Lower lobe of right lung (tissue), 2 donors: ENCODE data around the gene FADS2. TPM values are rescaled to one million over a fixed set of nuclear protein-coding genes. Genes with fewer than 3 reads are reported as not detected.
A peak's percentile ranks its signal among the peaks of the same experiment; 100 is the strongest.

Experiments used
- ATAC-seq, 2 donors: fragments of 200-7000 bp; cut with Tn5 transposase; one replicate each; pipeline ENCODE4 v1.9.1; 2020 to 2022; ENCODE audit warnings: mild to moderate bottlenecking in 2 of 2, moderate library complexity in 2 of 2
- DNase-seq: peaks from one replicate; pipeline ENCODE4 v3.0.0-alpha.2; 2020
- H3K27ac ChIP-seq: fragments of 200-600 bp; one replicate; pipeline ENCODE4 v1.8.0; 2022
- H3K27me3 ChIP-seq: fragments of 200-600 bp; one replicate; pipeline ENCODE4 v1.8.0; 2022; ENCODE audit warnings: low read depth
- H3K36me3 ChIP-seq: fragments of 200-600 bp; one replicate; pipeline ENCODE4 v1.8.0; 2022; ENCODE audit warnings: mild to moderate bottlenecking
- H3K4me1 ChIP-seq: fragments of 200-600 bp; one replicate; pipeline ENCODE4 v1.8.0; 2022
- H3K4me3 ChIP-seq: fragments of 200-600 bp; one replicate; pipeline ENCODE4 v1.8.0; 2022; ENCODE audit warnings: mild to moderate bottlenecking
- H3K9me3 ChIP-seq: fragments of 200-600 bp; one replicate; pipeline ENCODE4 v1.8.0; 2022
- CTCF ChIP-seq: fragments of 200-600 bp; IDR thresholded peaks from one replicate; pipeline ENCODE4 v1.8.0; 2022; ENCODE audit warnings: antibody characterized with exemption, mild to moderate bottlenecking
- intact Hi-C: fragments of 100-400 bp; cut with DNase I; formaldehyde crosslinking; loops from one replicate; pipeline ENCODE4 v1.11.0; 2022
- total RNA-seq: library from RNA; stranded (reverse); fragmentation: NEBNext Ultra II Directional; extraction: Animal tissue kit (Norgen Biotek cat#: 25700); gene quantifications from one replicate; pipeline ENCODE4 v1.2.1, GENCODE V29; 2021
- donor health status: DM: no; HTN: yes; CAD: no; lungs with severe emphysema.

Gene FADS2
- total RNA-seq, 1 donor from 2014 or later: 82.0 TPM

GRCh38 chr11:61855939-61856680 is 28.0 kb downstream of the FADS2 start:
- no peak for TF ChIP-seq CTCF
- DNase-seq: no peak
- Histone ChIP-seq H3K27ac (no peak overlapping the region), H3K4me3 (no peak overlapping the region), H3K27me3 (no peaks in the 10 kb centered on the region), H3K4me1 (no peaks in the 10 kb centered on the region), H3K36me3 (peaks cover 47% of the 10 kb centered on the region), H3K9me3 (no peaks in the 10 kb centered on the region)
- ATAC-seq: no peak
- intact Hi-C loops: no loop called here

DNA sequence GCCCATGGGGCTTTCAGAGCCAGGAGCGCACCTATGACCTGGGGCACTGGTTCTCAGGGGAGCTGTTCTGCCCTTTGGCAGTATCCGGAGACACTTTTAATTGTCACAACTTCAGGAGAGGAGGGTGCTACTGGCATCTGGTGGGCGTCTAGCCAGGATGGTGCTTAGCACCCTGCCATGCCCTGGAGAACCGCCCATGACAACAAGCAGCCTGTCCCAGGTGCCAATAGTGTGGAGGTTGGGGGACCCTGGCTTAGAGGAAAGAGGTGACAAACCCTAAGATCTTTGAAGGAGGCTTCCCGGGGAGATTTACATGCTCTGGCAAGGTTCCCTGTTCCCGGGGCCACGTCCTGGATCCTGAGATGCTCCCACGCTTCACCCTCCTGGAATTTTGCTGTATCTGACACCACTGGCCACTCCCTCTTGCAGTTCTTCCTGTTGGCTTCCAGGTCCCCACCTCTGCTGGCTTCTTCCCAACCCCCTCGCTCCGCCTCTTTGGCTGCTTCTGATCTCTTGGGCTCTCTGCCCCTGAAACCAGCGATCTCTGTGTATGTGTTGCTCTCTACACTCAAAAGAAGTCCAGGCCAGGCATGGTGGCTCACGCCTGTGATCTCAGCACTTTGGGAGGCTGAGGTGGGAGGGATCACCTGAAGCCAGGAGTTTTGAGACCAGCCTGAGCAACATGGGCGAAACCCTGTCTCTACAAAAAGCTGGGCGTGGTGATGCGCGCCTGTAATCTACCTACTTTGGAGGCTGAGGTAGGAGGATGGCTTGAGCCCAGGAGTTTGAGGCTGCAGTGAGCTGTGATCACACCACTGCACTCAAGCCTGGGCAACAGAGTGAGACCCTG is 32.2 kb downstream of the FADS2 start:
- no peak overlapping the region for H3K4me3 ChIP-seq
- intact Hi-C loops: no loop called here
- no peaks in the 10 kb centered on the region for H3K9me3 ChIP-seq
- no peak for TF ChIP-seq CTCF
- H3K36me3 ChIP-seq: peaks cover 45% of the 10 kb centered on the region
- H3K27me3 ChIP-seq: no peaks in the 10 kb centered on the region
- no peaks in the 10 kb centered on the region for H3K4me1 ChIP-seq
- DNase-seq: no peak
- no peak overlapping the region for H3K27ac ChIP-seq
- ATAC-seq: peak in 1 of 2 donors; percentile 28

GRCh38 chr11:61861634-61862033 is 33.5 kb downstream of the FADS2 start:
- Histone ChIP-seq H3K9me3 (no peaks in the 10 kb centered on the region), H3K36me3 (peaks cover 53% of the 10 kb centered on the region), H3K27me3 (no peaks in the 10 kb centered on the region), H3K4me1 (no peaks in the 10 kb centered on the region), H3K4me3 (no peak overlapping the region), H3K27ac (no peak overlapping the region)
- DNase-seq: no peak
- ATAC-seq: no peak
- intact Hi-C loops: no loop called here
- TF ChIP-seq CTCF: no peak

DNA sequence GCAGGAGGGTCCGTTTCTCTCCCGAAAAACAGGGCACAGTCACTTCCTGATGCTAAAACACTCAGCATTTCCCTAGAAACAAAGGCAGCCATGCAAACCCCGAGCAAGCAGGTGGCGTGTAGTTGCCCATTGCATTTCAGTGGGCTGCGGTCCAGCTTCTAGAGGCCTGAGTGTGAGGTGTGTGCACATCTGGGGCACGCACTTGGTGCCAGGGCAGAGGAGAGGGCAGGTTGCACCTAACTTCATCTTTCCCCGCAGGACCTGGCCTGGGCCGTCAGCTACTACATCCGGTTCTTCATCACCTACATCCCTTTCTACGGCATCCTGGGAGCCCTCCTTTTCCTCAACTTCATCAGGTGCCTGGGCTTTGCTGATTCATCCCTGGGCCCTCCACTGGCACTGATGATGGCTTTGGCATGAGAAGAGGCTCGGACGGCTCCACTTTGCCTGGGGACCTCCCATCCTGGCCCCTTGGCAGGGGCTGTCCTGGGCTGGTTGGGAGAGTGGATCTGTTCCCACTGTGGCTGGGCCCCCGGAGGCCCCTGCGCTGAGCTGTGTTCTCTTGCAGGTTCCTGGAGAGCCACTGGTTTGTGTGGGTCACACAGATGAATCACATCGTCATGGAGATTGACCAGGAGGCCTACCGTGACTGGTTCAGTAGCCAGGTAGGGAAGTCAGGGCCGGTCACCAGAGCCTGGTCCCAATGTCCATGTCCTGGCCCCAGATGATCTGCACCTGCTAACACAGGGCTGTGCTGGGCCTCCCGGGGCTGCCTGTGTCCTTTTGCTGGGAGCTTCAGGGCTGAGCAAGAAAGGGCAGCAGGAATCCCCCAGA is 34.8 kb downstream of the FADS2 start:
- ATAC-seq: no peak

More for the DNA sequence above, 34.8 kb downstream of the FADS2 start:
- H3K27me3 ChIP-seq: no peaks in the 10 kb centered on the region
- no peak for DNase-seq
- no peak overlapping the region for H3K27ac ChIP-seq
- H3K4me3 ChIP-seq: no peak overlapping the region
- H3K4me1 ChIP-seq: no peaks in the 10 kb centered on the region
- no peak for TF ChIP-seq CTCF
- peaks cover 41% of the 10 kb centered on the region for H3K36me3 ChIP-seq
- no peaks in the 10 kb centered on the region for H3K9me3 ChIP-seq
- intact Hi-C loops: no loop called here
